DLD1 (cell line): ENCODE data around the gene ZNF362.

ENCODE experiments used
- in situ Hi-C: cut with HindIII; loops from 2 replicates; pipeline ENCODE4 v1.10.0; 2017; ENCODE audit warnings: low sequenced_read_pairs

The ZNF362 gene

DNA sequence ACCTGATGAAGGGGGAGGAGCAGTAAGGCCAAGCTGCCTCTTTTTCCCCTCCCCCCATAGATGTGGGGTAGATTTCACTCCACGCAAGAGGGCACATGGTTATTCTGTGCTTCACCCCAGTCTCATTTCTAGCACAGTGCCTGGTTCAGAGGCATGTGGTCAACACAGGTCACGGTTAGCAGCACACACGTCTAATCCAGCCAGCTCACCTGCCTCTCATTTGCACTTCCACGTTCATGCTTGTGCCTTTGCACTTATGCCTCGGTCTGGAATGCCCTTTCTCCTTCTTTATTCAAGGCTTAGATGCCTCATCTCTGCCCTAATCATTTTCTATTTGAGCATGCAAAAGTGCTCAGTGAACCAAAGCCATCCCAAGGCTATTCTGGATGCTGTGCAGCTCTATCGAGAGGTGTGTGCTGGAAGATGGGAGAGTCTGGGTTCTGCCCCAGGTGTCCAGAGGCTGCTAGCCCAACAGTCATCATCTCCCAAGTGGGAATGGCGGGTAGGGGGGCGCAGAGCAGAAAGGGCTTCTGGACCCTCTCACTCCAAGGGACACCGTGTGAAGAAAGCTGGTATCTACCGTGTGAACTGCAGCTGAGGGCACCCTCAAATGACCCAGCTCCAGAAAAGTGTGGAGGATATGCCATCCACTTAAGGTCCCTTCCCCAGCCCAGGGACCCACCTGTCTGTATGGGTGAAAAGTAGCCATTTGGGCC is 66.7 kb downstream of the ZNF362 start:
- in situ Hi-C loops, result no loop called here

- in situ Hi-C loops, result no loop called here
Observed at GRCh38 chr1:33323663-33324477, 67.6 kb downstream of the ZNF362 start.

GRCh38 chr1:33324677-33325575 is 68.6 kb downstream of the ZNF362 start:
- in situ Hi-C loops, result no loop called here

GRCh38 chr1:33326785-33327184 is 70.5 kb downstream of the ZNF362 start:
- in situ Hi-C loops, result no loop called here

GRCh38 chr1:33327587-33328325 is 71.5 kb downstream of the ZNF362 start:
- in situ Hi-C loops, result no loop called here

GRCh38 chr1:33328817-33329216 is 72.5 kb downstream of the ZNF362 start:
- in situ Hi-C loops, result no loop called here

- in situ Hi-C loops, result no loop called here
Observed at GRCh38 chr1:33329600-33330305, 73.5 kb downstream of the ZNF362 start.

DNA sequence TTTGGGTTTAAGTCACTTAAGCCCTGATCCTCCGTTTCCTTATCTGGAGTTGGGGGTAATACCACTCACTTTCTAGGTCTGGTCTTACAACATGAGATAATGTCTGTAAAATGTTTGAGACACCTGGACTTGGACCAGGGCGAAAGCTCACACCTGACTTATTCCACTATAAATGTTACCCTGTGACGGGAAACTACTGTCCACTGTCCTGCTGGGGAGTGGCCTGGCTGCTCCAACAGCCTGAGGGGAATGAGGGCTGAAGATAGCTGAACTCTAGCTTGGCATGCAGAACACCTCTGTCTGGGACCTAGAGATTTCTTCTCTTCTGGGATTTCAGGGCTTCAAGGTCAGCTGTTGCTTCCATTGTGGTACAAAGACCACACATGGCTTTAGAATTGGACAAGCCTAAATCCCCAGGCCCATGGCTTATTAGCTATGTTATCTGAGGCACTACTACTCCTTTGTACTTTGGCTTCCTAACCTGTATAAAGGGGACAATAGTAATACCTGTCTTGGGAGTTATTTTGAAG is 74.1 kb downstream of the ZNF362 start:
- in situ Hi-C loops, result no loop called here

DNA sequence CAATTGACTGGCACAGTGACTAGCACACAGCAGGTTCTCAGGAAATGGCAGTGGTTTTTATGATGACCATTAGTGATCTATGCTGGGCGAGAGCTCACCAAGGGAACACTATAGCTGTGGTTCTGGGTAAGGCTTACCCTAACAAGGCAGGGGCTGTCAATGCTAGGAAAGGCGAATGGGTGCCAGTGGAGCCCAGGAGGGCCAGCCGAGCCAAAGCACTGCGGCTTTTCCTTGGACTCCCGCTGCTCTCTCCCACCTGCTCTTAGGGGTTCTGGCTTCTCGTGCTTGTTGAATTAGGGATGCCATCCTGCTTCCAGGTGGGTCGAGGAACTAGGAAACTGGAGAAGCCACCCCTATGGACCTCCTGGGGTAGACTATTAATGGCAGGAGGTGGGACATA is 74.6 kb downstream of the ZNF362 start:
- in situ Hi-C loops, result no loop called here

GRCh38 chr1:33331444-33332356 is 75.4 kb downstream of the ZNF362 start:
- in situ Hi-C loops, result no loop called here

- in situ Hi-C loops, result no loop called here
Observed at GRCh38 chr1:33332357-33332789, 76.1 kb downstream of the ZNF362 start.

DNA sequence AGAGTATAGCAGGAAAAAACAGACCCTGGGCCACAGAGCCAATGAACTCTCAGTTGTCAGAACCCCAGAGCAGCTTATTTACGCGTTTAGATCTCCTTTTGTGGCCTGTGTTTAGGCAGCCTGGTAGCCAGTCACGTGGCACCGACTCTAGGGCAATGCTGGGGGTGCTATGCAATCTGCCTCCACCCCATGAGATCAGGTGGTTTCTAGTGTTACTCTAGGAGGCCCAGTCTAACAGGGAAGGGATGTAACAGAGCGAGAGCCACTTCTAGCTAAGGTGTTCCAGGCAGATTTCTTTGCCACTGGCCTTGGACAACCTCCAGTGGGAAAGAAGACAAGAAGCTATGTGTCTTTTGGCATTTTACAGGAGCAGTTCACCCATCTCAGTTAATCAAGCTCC is 76.6 kb downstream of the ZNF362 start:
- in situ Hi-C loops, result no loop called here

DNA sequence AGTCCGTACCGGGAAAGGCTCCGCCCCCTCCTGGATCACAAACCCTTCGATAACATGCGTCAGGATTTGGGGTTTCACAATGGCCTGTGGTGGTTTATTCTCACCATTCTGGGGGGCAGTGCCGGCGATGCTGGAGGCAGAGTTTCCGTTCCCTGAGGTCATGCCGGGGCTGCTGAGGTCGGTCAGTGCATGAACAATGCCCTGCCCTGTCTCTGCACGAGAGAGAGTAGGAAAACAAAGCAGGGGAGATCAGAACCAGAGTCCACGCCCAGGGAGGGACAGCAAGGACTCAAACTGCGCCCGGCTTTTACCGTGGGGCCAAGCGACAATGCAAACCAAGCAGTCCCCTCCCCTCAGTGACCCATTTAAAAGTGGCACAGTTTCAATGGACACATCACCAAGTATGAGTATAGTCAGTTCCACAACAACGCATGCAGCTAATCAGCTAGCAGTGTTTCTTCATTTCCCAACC is 77.8 kb downstream of the ZNF362 start:
- in situ Hi-C loops, result no loop called here

- in situ Hi-C loops, result no loop called here
Observed at GRCh38 chr1:33335020-33335419, 78.7 kb downstream of the ZNF362 start.

DNA sequence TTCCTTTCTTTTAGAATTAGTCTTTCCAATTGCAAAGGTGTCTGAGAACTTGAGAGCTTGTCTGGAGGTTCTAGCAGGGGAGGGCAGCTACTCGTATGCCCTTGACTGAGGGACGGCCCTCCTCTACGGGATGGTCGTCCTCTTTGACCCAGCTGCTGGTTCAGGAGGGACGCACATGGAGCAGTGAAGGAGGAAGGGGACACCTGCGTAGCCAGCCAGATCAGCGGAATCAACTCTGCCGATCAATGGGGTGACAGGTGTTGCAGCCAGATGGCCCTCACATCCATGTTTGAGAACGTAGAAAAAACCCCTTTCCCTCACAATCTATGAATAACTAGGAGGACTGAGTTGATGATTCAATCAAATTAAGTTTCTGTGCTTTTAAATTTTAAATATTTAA is 80.3 kb downstream of the ZNF362 start:
- in situ Hi-C loops, result no loop called here

GRCh38 chr1:33337441-33337840 is 81.1 kb downstream of the ZNF362 start:
- in situ Hi-C loops, result no loop called here

- in situ Hi-C loops, result no loop called here
Observed at GRCh38 chr1:33338048-33338439, 81.8 kb downstream of the ZNF362 start.

- in situ Hi-C loops, result no loop called here
Observed at GRCh38 chr1:33338440-33339211, 82.3 kb downstream of the ZNF362 start.
